ENCODE measurements around the gene WDR72.
"Not testable (repeated sequence)": the region's sequence is repeated elsewhere in the genome, so short reads cannot be mapped to it uniquely, and the experiment has no call there.

Gene WDR72

DNA sequence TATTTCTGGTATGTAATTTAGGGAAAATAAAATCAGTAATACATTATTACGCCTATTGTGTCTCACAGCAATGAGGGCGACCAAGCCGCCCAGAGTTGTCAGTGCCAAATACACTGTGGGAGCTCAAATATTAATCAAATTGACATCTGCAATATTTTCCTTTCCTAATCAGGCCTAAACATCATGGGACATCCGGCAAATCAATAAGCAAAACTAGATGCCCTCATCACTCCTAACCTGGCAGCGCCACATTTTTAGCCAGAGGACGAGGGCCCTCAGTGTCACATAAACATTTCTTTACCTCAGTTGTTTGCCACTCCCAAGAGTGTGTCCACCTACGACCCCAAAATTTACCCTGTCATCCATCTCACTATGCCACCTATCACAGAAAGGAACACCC is 64.1 kb downstream of the WDR72 start:
- no peak for DNase-seq

GRCh38 chr15:53694476-53694874 is 65.0 kb downstream of the WDR72 start:
- no peak for DNase-seq

DNA sequence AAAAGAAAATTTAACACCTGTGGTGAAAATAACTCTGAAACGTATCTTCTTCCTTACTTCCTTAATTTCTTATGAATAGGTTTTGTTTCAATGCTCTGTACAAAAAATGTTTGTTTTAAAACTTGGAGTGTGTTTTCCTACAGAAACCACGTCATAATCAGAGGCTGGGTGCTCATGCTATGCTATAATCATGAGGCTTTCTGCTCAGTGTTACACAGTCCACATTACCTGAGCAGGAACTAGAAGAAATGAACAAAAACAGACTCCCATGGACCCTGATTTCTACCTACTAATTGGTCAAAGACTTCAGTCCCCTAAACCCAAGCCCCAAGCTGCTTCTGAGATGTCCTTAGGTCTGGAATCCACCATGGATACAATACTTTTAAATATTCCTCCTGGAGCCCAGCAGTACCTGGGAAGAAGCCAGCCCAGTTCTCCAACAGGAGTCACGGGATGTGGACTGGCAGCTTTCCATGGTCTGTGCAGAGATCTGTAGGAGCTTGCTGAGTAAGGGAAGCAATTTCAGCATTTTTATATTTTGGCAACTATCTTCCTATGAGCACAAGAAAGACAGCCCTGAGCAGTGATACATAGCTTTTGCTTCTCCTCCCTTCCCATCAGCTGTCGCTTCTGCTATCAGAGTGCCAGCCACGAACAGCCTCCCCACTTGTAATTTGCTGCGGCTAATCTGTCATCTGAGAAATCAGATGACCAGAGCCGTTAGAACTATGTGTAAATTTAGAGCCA is 65.6 kb downstream of the WDR72 start:
- no peak for DNase-seq

DNA sequence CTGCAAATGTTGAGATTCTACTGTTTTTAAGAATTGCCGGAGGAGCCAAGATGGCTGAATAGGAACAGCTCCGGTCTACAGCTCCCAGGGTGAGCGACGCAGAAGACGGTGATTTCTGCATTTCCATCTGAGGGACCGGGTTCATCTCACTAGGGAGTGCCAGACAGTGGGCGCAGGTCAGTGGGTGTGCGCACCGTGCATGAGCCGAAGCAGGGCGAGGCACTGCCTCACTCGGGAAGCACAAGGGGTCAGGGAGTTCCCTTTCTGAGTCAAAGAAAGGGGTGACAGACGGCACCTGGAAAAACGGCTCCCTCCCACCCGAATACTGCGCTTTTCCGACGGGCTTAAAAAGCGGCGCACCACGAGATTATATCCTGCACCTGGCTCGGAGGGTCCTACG is 75.3 kb downstream of the WDR72 start:
- not testable (repeated sequence) for DNase-seq

GRCh38 chr15:53681056-53681455 is 78.4 kb downstream of the WDR72 start:
- DNase-seq = no peak

DNA sequence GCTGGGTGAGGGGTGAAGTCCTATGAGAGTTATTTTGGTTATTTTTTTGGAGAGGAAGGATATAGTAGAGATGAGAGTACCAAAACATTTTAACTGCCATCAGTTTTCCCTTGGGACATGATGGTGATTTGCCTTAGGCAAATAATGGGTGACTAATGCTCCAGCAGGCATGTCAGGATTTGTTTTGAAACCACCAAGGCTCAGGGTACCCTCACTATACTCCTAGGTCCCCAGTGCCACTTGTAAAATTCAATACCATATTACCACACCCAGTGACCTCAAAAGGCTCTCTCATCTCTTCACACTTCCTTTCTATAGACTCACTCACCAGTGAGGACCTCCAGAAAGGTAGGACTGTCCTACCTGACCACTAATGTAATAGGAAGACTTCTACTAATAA is 83.6 kb downstream of the WDR72 start:
- no peak for DNase-seq

- DNase-seq = no peak
Measured at GRCh38 chr15:53671545-53671944, 87.9 kb downstream of the WDR72 start.

GRCh38 chr15:53670701-53671100 is 88.8 kb downstream of the WDR72 start:
- no peak for DNase-seq

GRCh38 chr15:53665930-53666329 is 93.5 kb downstream of the WDR72 start:
- no peak for DNase-seq

GRCh38 chr15:53658827-53659555 is 100.5 kb downstream of the WDR72 start:
- no peak for DNase-seq

DNA sequence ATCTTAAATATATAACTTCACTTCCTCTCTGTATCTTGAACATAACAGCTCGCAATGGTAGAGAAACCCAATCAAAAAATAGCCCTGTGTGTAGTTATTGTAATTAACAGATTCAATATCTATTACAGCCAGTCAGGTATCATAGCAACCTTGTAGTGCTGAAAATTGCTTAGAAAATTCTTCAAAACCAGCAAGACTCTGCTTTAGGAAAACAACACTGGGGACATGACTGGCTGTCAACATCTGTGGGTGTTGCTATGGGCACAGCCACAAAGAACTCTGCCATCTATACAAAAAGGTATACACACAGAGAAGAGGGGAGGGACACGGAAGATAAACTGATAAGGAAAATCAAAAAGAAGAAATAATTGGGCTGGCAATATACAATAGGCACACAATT is 101.2 kb downstream of the WDR72 start:
- no peak for DNase-seq

GRCh38 chr15:53648934-53649333 is 110.5 kb downstream of the WDR72 start:
- no peak for DNase-seq

DNA sequence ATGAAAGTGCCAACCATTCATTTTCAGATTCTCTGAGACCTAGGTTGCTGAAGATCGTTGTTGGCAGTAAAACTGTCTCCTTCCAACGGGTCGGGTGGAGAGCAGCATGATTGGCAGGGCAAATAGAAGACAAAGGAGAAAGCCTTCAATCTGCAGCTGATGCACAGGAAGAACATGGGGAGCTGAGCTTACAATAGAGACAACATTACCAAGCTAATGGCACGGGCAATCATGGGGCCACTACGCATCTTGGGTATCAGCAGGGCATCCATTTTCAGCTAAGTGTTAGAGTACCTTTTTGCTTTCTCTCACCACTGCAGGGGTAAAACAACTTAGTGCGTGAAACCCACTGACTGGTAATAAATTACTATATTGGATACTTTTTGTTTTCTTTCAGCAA is 114.8 kb downstream of the WDR72 start:
- DNase-seq = no peak

GRCh38 chr15:53634517-53635106 is 124.9 kb downstream of the WDR72 start:
- DNase-seq = no peak

GRCh38 chr15:53627279-53627678 is 132.2 kb downstream of the WDR72 start:
- no peak for DNase-seq

- no peak for DNase-seq
Measured at GRCh38 chr15:53625962-53626845, 133.3 kb downstream of the WDR72 start.

GRCh38 chr15:53625260-53625659 is 134.2 kb downstream of the WDR72 start:
- no peak for DNase-seq

GRCh38 chr15:53618461-53618860 is 141.0 kb downstream of the WDR72 start:
- no peak for DNase-seq

DNA sequence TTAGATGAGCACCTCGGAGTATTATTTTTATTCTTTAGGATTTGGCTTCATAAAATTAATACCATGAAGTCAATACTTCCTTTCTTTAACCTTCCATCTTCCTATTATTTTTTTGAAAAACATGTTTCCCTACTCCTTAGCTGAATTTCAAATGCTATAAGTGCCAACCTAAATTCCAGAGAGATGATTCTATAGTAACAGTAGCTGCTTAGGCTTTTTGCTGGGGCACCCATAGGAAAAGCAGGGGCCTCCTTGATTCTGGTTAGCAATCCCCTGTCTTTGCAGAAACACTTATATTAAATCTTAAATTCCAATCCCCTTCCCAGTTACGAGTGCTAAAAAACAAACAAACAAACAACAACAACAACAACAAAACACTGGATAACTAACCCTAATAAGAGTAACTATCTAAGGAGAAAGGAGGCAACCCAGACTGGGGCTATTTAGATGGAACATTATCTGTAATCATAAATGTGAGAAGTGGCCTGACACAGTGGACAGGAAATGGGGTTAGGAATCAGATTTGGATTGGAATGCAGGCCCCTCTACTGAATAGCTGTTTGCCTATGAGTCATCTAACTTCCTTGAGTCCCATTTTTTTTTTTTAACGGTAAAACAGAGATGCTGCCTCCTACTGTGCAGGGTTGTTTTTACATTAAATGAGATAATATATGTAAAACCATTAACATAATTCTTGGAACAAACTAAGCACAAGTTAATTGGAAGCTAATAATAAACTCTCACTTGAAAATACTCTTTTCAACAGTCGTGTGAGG is 148.1 kb downstream of the WDR72 start:
- no peak for DNase-seq

GRCh38 chr15:53591041-53591440 is 168.4 kb downstream of the WDR72 start:
- DNase-seq = no peak

- no peak for DNase-seq
Measured at GRCh38 chr15:53590380-53590779, 169.1 kb downstream of the WDR72 start.

DNA sequence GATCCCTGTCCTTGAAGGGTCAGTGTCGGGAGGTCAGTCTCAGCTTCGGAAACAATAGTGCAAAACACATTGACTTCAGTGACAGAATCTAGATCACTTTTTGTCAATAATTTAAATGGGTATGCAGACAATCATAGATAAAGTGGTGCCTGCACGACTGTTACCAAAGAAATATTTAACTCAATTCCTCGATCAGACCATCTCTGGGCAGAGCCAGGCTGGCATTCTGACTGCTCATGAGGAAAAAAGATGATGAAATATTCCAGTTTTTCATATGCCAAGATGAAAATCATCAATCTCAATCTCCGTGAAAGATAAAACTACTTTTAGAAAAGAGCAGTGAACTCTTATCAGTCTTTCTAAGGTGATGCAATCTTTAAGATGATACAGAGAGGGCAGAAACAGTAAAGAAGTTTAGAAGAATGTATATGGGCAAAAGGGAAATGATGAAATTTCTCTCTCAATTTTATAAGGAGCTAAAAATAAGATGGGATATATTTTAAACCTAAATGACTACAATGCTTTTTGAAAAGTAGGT is 169.9 kb downstream of the WDR72 start:
- no peak for DNase-seq

All from suppressor macrophage (primary cell).